Measurements from ENCODE around the gene SNX22. TPM values are rescaled to one million over a fixed set of nuclear protein-coding genes. Genes with fewer than 3 reads are reported as not detected.
"Not testable (repeated sequence)": the region's sequence is repeated elsewhere in the genome, so short reads cannot be mapped to it uniquely, and the experiment has no call there.

SNX22 gene
- total and polyA plus RNA-seq, 3 donors from 2014 or later: 1.9 to 2.0 (median 2.0) TPM

- Histone ChIP-seq H3K36me3 (ENCODE audit: low read depth, missing control alignments) (no peaks in the 10 kb centered on the region), H3K9me3 (no peaks in the 10 kb centered on the region), H3K4me3 (no peak overlapping the region), H3K27me3 (no peaks in the 10 kb centered on the region), H3K27ac (no peak overlapping the region), H3K4me1 (no peaks in the 10 kb centered on the region)
- no peak for DNase-seq
- no peak for TF ChIP-seq POLR2A (IDR thresholded peaks at IDR 0.05)
- TF ChIP-seq CTCF (IDR thresholded peaks at IDR 0.05): no peak
- 90 to 97% methylated on average over 5 of the region's 5 CpGs for WGBS, 2 donors
- intact Hi-C loops (cut with DNase I; ENCODE audit: low total_unique reads): no loop called here
Observed at GRCh38 chr15:64117759-64118487, 33.6 kb upstream of the SNX22 start.

GRCh38 chr15:64120322-64120721 is 31.2 kb upstream of the SNX22 start:
- H3K4me1 ChIP-seq; H3K4me3 ChIP-seq; H3K27me3 ChIP-seq; DNase-seq; H3K36me3 ChIP-seq (ENCODE audit: low read depth, missing control alignments); H3K27ac ChIP-seq; H3K9me3 ChIP-seq; intact Hi-C loops (cut with DNase I; ENCODE audit: low total_unique reads): not testable (repeated sequence)
- 95 to 98% methylated on average over 2 of the region's 2 CpGs for WGBS, 2 donors

- intact Hi-C loops (cut with DNase I; ENCODE audit: low total_unique reads): no loop called here
- no peak for DNase-seq
- TF ChIP-seq CTCF (IDR thresholded peaks at IDR 0.05): no peak
- TF ChIP-seq POLR2A (IDR thresholded peaks at IDR 0.05): no peak
- Histone ChIP-seq H3K4me3 (no peak overlapping the region), H3K27me3 (no peaks in the 10 kb centered on the region), H3K36me3 (ENCODE audit: low read depth, missing control alignments) (no peaks in the 10 kb centered on the region), H3K27ac (no peak overlapping the region), H3K9me3 (no peaks in the 10 kb centered on the region), H3K4me1 (no peaks in the 10 kb centered on the region)
- 73 to 74% methylated on average over 4 of the region's 4 CpGs for WGBS, 2 donors
Observed at GRCh38 chr15:64121614-64122013, 29.9 kb upstream of the SNX22 start.

- Histone ChIP-seq H3K36me3 (ENCODE audit: low read depth, missing control alignments) (no peaks in the 10 kb centered on the region), H3K4me1 (no peaks in the 10 kb centered on the region)
- intact Hi-C loops (cut with DNase I; ENCODE audit: low total_unique reads): no loop called here
Observed at GRCh38 chr15:64122444-64122843, 29.1 kb upstream of the SNX22 start.

GRCh38 chr15:64122936-64123351 is 28.6 kb upstream of the SNX22 start:
- intact Hi-C loops (cut with DNase I; ENCODE audit: low total_unique reads): no loop called here
- H3K4me1 ChIP-seq: no peaks in the 10 kb centered on the region
- H3K36me3 ChIP-seq (ENCODE audit: low read depth, missing control alignments): no peaks in the 10 kb centered on the region
- H3K27me3 ChIP-seq: no peaks in the 10 kb centered on the region
- 60 to 63% methylated on average over 3 of the region's 3 CpGs for WGBS, 2 donors
- no peaks in the 10 kb centered on the region for H3K9me3 ChIP-seq
- no peak overlapping the region for H3K27ac ChIP-seq
- no peak for DNase-seq
- TF ChIP-seq CTCF (IDR thresholded peaks at IDR 0.05) (no peak), POLR2A (IDR thresholded peaks at IDR 0.05) (no peak)
- no peak overlapping the region for H3K4me3 ChIP-seq

More at GRCh38 chr15:64122444-64122843, 29.1 kb upstream of the SNX22 start:
- WGBS, 2 donors: 80 to 82% methylated on average over 1 of the region's 1 CpG
- no peak for DNase-seq
- H3K9me3 ChIP-seq: no peaks in the 10 kb centered on the region
- H3K27me3 ChIP-seq: no peaks in the 10 kb centered on the region
- TF ChIP-seq CTCF (IDR thresholded peaks at IDR 0.05) (no peak), POLR2A (IDR thresholded peaks at IDR 0.05) (no peak)
- H3K27ac ChIP-seq: no peak overlapping the region
- no peak overlapping the region for H3K4me3 ChIP-seq
